K562 (cell line): ENCODE measurements around the gene C1QTNF5. TPM values are rescaled to one million over a fixed set of nuclear protein-coding genes. Genes with fewer than 3 reads are reported as not detected.

Source experiments
- ATAC-seq: fragments of 200-7000 bp; cut with Tn5 transposase; 3 replicates; pipeline ENCODE4 v1.9.1; 2020; ENCODE audit warnings: moderate library complexity
- BruUV-seq: library from RNA; stranded (reverse); fragments of 400-500 nt; replicated peaks from 2 replicates; lab custom pipeline; 2021; lab: Mats Ljungman, UMichigan
- CTCF ChIA-PET: fragments of 300-600 bp; formaldehyde crosslinking; extraction: SDS; loops from one replicate; lab custom pipeline; 2021; ENCODE audit warnings: low intra/inter-chr PET ratio; lab: Yijun Ruan, JAX
- POLR2A ChIA-PET: fragments of 300-600, 350-650 bp; sonication (Branson Sonifier 250); formaldehyde crosslinking; extraction: SDS; loops from one replicate; lab custom pipeline; 2021; ENCODE audit warnings: antibody characterized with exemption, inconsistent platforms; lab: Yijun Ruan, JAX
- DNase-seq, 4 experiments: peaks; one replicate each; pipeline versions ENCODE4 v3.0.0 to v3.0.0-alpha.2; 2011 to 2018; ENCODE audit warnings: low spot score in 3 of 4, mixed read lengths in 3 of 4; ENCODE audit errors: extremely low read depth in 1 of 4
- FAIRE-seq: peaks from 2 replicates; lab custom pipeline; 2011; peaks lifted over from hg19 to GRCh38; lab: Jason Lieb, UNC
- H2AFZ ChIP-seq: 2 replicates; pipeline ENCODE4 v1.6.0; 2011; ENCODE audit warnings: low read depth, low read length, control low read depth, inconsistent platforms
- H3K27ac ChIP-seq: fragments of 200-600 bp; 3 replicates; pipeline ENCODE4 v1.8.0; 2011; ENCODE audit warnings: low read depth, mild to moderate bottlenecking, control low read depth, inconsistent platforms, low read length, moderate library complexity, mixed read lengths; ENCODE audit errors: extremely low read depth
- H3K27me3 ChIP-seq, 2 experiments: fragments of 300-600 bp in 1 of 2; 2 replicates in 1 of 2; 3 replicates in 1 of 2; pipeline versions ENCODE4 v1.6.0 to v1.8.0; 2011; ENCODE audit warnings: inconsistent platforms in 2 of 2, low read length in 2 of 2, mild to moderate bottlenecking in 1 of 2, mixed read lengths in 1 of 2, moderate library complexity in 1 of 2; ENCODE audit not compliant: control insufficient read depth in 2 of 2, insufficient read depth in 2 of 2
- H3K36me3 ChIP-seq: fragments of 300-600 bp; 3 replicates; pipeline ENCODE4 v1.8.0; 2011; ENCODE audit warnings: mild to moderate bottlenecking, low read length, inconsistent platforms; ENCODE audit not compliant: control insufficient read depth, insufficient read depth
- H3K4me1 ChIP-seq, 2 experiments: fragments of 200-600 bp in 1 of 2; replicated peaks in 1 of 2; 2 replicates in 1 of 2; 3 replicates in 1 of 2; pipeline versions ENCODE4 v1.5.1 to v1.8.0; 2011; ENCODE audit warnings: inconsistent platforms in 2 of 2, low read length in 2 of 2, mild to moderate bottlenecking in 1 of 2, mixed read lengths in 1 of 2, moderate library complexity in 1 of 2; ENCODE audit not compliant: control insufficient read depth in 2 of 2, insufficient read depth in 2 of 2
- H3K4me2 ChIP-seq: 2 replicates; pipeline ENCODE4 v1.6.1; 2011; ENCODE audit warnings: low read length, control low read depth, inconsistent platforms, mixed read lengths; ENCODE audit not compliant: insufficient read depth
- H3K4me3 ChIP-seq: fragments of 200-600 bp; sonication (generic), shearing (Covaris generic); 2 replicates; pipeline ENCODE4 v1.5.1; 2016; ENCODE audit warnings: control low read depth, inconsistent platforms
- H3K79me2 ChIP-seq: fragments of 200-600 bp; 3 replicates; pipeline ENCODE4 v1.8.0; 2011; ENCODE audit warnings: low read length, inconsistent platforms; ENCODE audit not compliant: control insufficient read depth, insufficient read depth
- H3K9ac ChIP-seq, 2 experiments: 2 replicates each; pipeline versions ENCODE4 v1.6.0 to v1.6.1; 2011; ENCODE audit warnings: low read depth in 2 of 2, low read length in 2 of 2, control low read depth in 1 of 2, inconsistent platforms in 1 of 2, mild to moderate bottlenecking in 1 of 2, mixed read lengths in 1 of 2; ENCODE audit not compliant: insufficient read depth in 1 of 2
- H3K9me1 ChIP-seq: one replicate; pipeline ENCODE4 v1.6.0; 2011; ENCODE audit warnings: inconsistent platforms, mild to moderate bottlenecking, low read length, moderate library complexity; ENCODE audit not compliant: control insufficient read depth, insufficient read depth
- H3K9me3 ChIP-seq: replicated peaks from 2 replicates; pipeline ENCODE4 v1.5.1; 2011; ENCODE audit warnings: low read depth, low read length, inconsistent platforms; ENCODE audit not compliant: control insufficient read depth, insufficient read depth
- H4K20me1 ChIP-seq: replicated peaks from 2 replicates; pipeline ENCODE4 v1.6.1; 2011; ENCODE audit warnings: low read length, inconsistent platforms, mixed read lengths; ENCODE audit not compliant: control insufficient read depth, insufficient read depth
- ESRRA ChIP-seq: fragments of 450-650 bp; IDR thresholded peaks from 2 replicates; pipeline ENCODE4 v1.6.1; 2014; ENCODE audit warnings: low read depth, mild to moderate bottlenecking, moderate library complexity, borderline replicate concordance
- FOXJ2 ChIP-seq: fragments of 200-800 bp; sonication (Bioruptor generic); IDR thresholded peaks from 2 replicates; pipeline ENCODE4 v1.6.1; 2016; ENCODE audit warnings: missing genetic modification characterization, missing compliant biosample characterization
- MEIS2 ChIP-seq: fragments of 450-650 bp; IDR thresholded peaks from 2 replicates; pipeline ENCODE4 v1.6.1; 2014; ENCODE audit warnings: mild to moderate bottlenecking; ENCODE audit not compliant: partially characterized antibody
- NRF1 ChIP-seq, 2 experiments: fragments of 450-650 bp; IDR thresholded peaks in 1 of 2; conservative IDR thresholded peaks in 1 of 2; 2 replicates each; pipeline ENCODE4 v1.6.1; 2014; ENCODE audit warnings: mild to moderate bottlenecking in 2 of 2
- PBX2 ChIP-seq, 2 experiments: IDR thresholded peaks in 1 of 2; conservative IDR thresholded peaks in 1 of 2; 2 replicates each; pipeline ENCODE4 v1.6.1; 2016; ENCODE audit warnings: low read depth in 2 of 2, mild to moderate bottlenecking in 1 of 2, missing compliant biosample characterization in 1 of 2, missing genetic modification characterization in 1 of 2, moderate library complexity in 1 of 2
- RFX1 ChIP-seq: fragments of 450-650 bp; IDR thresholded peaks from 2 replicates; pipeline ENCODE4 v1.6.1; 2016; ENCODE audit warnings: mild to moderate bottlenecking, moderate library complexity
- ZNF584 ChIP-seq: fragments of 200-800 bp; sonication (Bioruptor generic); IDR thresholded peaks from 2 replicates; pipeline ENCODE4 v1.6.1; 2016; ENCODE audit warnings: low read depth, mild to moderate bottlenecking, missing genetic modification characterization, missing compliant biosample characterization
- ZNF639 ChIP-seq, 2 experiments: fragments of 200-800 bp in 1 of 2; sonication (Bioruptor generic) in 1 of 2; sonication (generic) in 1 of 2; formaldehyde crosslinking in 1 of 2; IDR thresholded peaks in 1 of 2; conservative IDR thresholded peaks in 1 of 2; 2 replicates each; pipeline versions ENCODE4 v1.5.0 to v1.6.1; 2016 to 2020; ENCODE audit warnings: missing compliant biosample characterization in 1 of 2, missing genetic modification characterization in 1 of 2, missing genetic modification reagents in 1 of 2
- WGBS: fragments of 100-300 bp; shearing (Covaris generic); methylation state at CpG from one replicate; pipeline ENCODE4 v1.1.6; 2016; ENCODE audit warnings: low coverage, mixed read lengths; ENCODE audit not compliant: insufficient coverage; ENCODE audit errors: missing lambda C conversion rate; 5-methylcytosine and 5-hydroxymethylcytosine counted together
- in situ Hi-C: fragments of 300-500 bp; cut with MboI; formaldehyde crosslinking; loops from 4 replicates; pipeline ENCODE4 v1.15.0; 2018; ENCODE audit warnings: inconsistent platforms, mixed read lengths
- intact Hi-C: fragments of 100-400 bp; cut with micrococcal nuclease; formaldehyde crosslinking; loops from 2 replicates; pipeline ENCODE4 v1.14.2; 2022
- polyA plus RNA-seq, 8 experiments: library from polyadenylated mRNA; depleted of rRNA in 4 of 8; stranded (reverse) in 5 of 8; unstranded in 3 of 8; fragments of >200 nt; fragmentation: Nextera tagmentation in 2 of 8; fragmentation: Illumina TruSeq in 1 of 8; extraction: Ambion mirVana in 2 of 8; extraction: Trizol in 1 of 8; gene quantifications; 2 replicates each; pipeline versions ENCODE4 v1.2.1 to v1.2.3, GENCODE V29; 2011 to 2014; ENCODE audit warnings: inconsistent platforms in 1 of 8, missing spikeins in 1 of 8
- total RNA-seq, 7 experiments: library from RNA; depleted of rRNA in 6 of 7; stranded (reverse); fragments of >200 nt in 6 of 7; fragmentation: Illumina TruSeq in 2 of 7; extraction: Trizol in 2 of 7; gene quantifications; 2 replicates each; pipeline versions ENCODE4 v1.2.1 to v1.2.3, GENCODE V29; 2011 to 2021; ENCODE audit warnings: low replicate concordance in 1 of 7
- TF ChIP-seq, protein P1 (sequence below): fragments of 450-650 bp; IDR thresholded peaks from 2 replicates; pipeline ENCODE4 v1.6.1; 2016

Gene C1QTNF5
- total and polyA plus RNA-seq, 9 of the 15 experiments (the other 6 are each of a cell fraction or from before 2014, with no cell fraction given): 0.07 to 0.76 (median 0.24) TPM; not detected in 1

GRCh38 chr11:119352857-119353260 is 12.2 kb upstream of the C1QTNF5 start:
- ATAC-seq (no peak), FAIRE-seq (no peak)
- BruUV-seq: no TSS peak
- Histone ChIP-seq H3K27ac (no peak overlapping the region), H3K36me3 (peaks cover 24% of the 10 kb centered on the region), H3K9me1 (no peaks in the 10 kb centered on the region)
- TF ChIP-seq, protein P1, sequence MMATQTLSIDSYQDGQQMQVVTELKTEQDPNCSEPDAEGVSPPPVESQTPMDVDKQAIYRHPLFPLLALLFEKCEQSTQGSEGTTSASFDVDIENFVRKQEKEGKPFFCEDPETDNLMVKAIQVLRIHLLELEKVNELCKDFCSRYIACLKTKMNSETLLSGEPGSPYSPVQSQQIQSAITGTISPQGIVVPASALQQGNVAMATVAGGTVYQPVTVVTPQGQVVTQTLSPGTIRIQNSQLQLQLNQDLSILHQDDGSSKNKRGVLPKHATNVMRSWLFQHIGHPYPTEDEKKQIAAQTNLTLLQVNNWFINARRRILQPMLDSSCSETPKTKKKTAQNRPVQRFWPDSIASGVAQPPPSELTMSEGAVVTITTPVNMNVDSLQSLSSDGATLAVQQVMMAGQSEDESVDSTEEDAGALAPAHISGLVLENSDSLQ: peak; percentile 67
- TF ChIP-seq PBX2 (CRISPR knock-in tag; IDR thresholded peaks at IDR 0.05; ENCODE audit: low read depth) (no peak), PBX2 (tag; conservative IDR thresholded peaks at IDR 0.05; ENCODE audit: low read depth) (peak; percentile 68), RFX1 (peak; percentile 74), NRF1 (conservative IDR thresholded peaks at IDR 0.05 in 1 of 2, IDR thresholded peaks at IDR 0.05 in 1 of 2) (peak in 1 of 2 experiments; percentile 20; a peak in 1 of 4 replicates), ZNF584 (CRISPR knock-in tag) (no peak), FOXJ2 (tag) (peak; percentile 92), MEIS2 (peak; percentile 70), ESRRA (peak; percentile 98), ZNF639 (CRISPR knock-in tag; conservative IDR thresholded peaks at IDR 0.05 in 1 of 2, IDR thresholded peaks at IDR 0.05 in 1 of 2) (no peak)
- TF ChIP-seq, all 486 proteins: peak for 7
- ChIA-PET POLR2A (interaction anchor here (0.7 kb wide), 1 partner anchor 560 kb away, joined by 5 read pairs; no protein-coding TSS in a partner anchor), CTCF (interaction anchor here (1.0 kb wide), 2 partner anchors 14 to 122 kb away, joined by 3 to 6 read pairs; no protein-coding TSS in a partner anchor)
- peak overlapping the region; percentile 40; the same call in 1 of the 2 replicates for H2AFZ ChIP-seq
- intact Hi-C loops (loop anchor here (10.0 kb wide), 1 partner anchor 862 kb away; the partner anchor contains the start of gene OAF), in situ Hi-C loops (no loop called here)
- DNase-seq: peak in 3 of 4 experiments; percentile 62 to 65 (median 63)
- no peaks in the 10 kb centered on the region for H3K27me3 ChIP-seq
- H3K4me1 ChIP-seq: peaks cover 4 to 11% of the 10 kb centered on the region in 2 experiments; a peak in 4 of 5 replicates
- H3K9ac ChIP-seq: no peak overlapping the region
- 25% methylated on average over 4 of the region's 4 CpGs for WGBS
- H3K4me2 ChIP-seq: no peak overlapping the region
- H3K9me3 ChIP-seq: no peaks in the 10 kb centered on the region
- H3K4me3 ChIP-seq: no peak overlapping the region
- H3K79me2 ChIP-seq: no peaks in the 10 kb centered on the region
- no peaks in the 10 kb centered on the region for H4K20me1 ChIP-seq
